ENCODE measurements around the gene EPHA3. TPM values are rescaled to one million over a fixed set of nuclear protein-coding genes. Genes with fewer than 3 reads are reported as not detected.

The EPHA3 gene
- total RNA-seq, 1 donor from 2014 or later, result 0.17 TPM

DNA sequence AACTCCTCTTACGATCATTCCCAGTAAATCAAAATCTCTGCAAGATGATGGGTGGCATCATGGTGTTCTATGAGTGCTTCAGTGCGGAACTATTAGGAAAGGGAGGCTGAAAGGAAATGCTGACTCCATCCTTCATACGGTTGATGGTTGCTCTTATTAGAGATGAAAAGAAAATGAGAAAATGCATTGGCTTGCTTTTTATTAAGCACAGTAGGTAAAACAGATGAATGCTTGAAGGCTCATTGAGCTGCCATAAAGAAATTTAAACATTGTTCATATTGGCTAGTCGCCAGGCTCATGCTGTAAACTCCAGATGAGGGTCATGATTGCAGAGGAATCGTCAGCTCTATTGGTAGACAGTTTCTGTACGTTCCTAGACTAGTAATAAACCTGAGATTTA is 115.8 kb downstream of the EPHA3 start:
- H3K4me3 Mint-ChIP-seq (ENCODE audit: low read depth), result no peak overlapping the region
- no peaks in the 10 kb centered on the region for H3K27me3 Mint-ChIP-seq
- no peak overlapping the region for H3K27ac Mint-ChIP-seq
- no peaks in the 10 kb centered on the region for H3K9me3 Mint-ChIP-seq (ENCODE audit: low read depth)
- no peak for DNase-seq (ENCODE audit: low spot score, unreplicated experiment)
- H3K4me1 Mint-ChIP-seq (ENCODE audit: low read depth), result no peaks in the 10 kb centered on the region
- H3K36me3 Mint-ChIP-seq (ENCODE audit: insufficient read depth), result no peaks in the 10 kb centered on the region
- TF ChIP-seq CTCF (IDR thresholded peaks at IDR 0.05; ENCODE audit: unreplicated experiment), result no peak

DNA sequence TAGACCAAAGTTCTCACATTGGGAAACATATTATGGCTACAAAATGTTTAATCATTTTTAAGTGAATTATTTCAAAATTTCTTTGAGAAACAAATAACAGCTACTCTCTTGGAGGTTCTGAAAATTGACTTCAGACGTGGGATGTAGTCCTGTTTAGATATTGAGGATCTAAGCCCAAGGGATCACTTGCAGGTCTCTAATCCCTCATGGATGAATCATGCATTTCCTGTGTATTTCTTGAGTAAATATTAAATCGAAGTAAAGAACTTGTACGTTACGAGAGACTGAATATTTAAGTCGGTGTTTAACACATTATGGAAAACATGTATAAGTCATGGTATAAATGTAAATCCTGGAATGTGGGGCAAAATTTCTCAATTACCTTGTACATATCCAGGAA is 119.8 kb downstream of the EPHA3 start:
- no peak overlapping the region for H3K4me3 Mint-ChIP-seq (ENCODE audit: low read depth)

GRCh38 chr3:89227634-89228033 is 120.2 kb downstream of the EPHA3 start:
- TF ChIP-seq CTCF (IDR thresholded peaks at IDR 0.05; ENCODE audit: unreplicated experiment), result no peak
- H3K9me3 Mint-ChIP-seq (ENCODE audit: low read depth), result no peaks in the 10 kb centered on the region
- no peaks in the 10 kb centered on the region for H3K36me3 Mint-ChIP-seq (ENCODE audit: insufficient read depth)
- no peak overlapping the region for H3K4me3 Mint-ChIP-seq (ENCODE audit: low read depth)
- H3K27me3 Mint-ChIP-seq, result no peaks in the 10 kb centered on the region
- DNase-seq (ENCODE audit: low spot score, unreplicated experiment), result no peak
- H3K4me1 Mint-ChIP-seq (ENCODE audit: low read depth), result no peaks in the 10 kb centered on the region
- H3K27ac Mint-ChIP-seq, result no peak overlapping the region

More for the DNA sequence above, 119.8 kb downstream of the EPHA3 start:
- Mint-ChIP-seq H3K36me3 (ENCODE audit: insufficient read depth) (no peaks in the 10 kb centered on the region), H3K27ac (no peak overlapping the region), H3K27me3 (no peaks in the 10 kb centered on the region), H3K9me3 (ENCODE audit: low read depth) (no peaks in the 10 kb centered on the region), H3K4me1 (ENCODE audit: low read depth) (no peaks in the 10 kb centered on the region)
- TF ChIP-seq CTCF (IDR thresholded peaks at IDR 0.05; ENCODE audit: unreplicated experiment), result no peak
- DNase-seq (ENCODE audit: low spot score, unreplicated experiment), result no peak

- Mint-ChIP-seq H3K36me3 (ENCODE audit: insufficient read depth) (no peaks in the 10 kb centered on the region), H3K27me3 (no peaks in the 10 kb centered on the region), H3K9me3 (ENCODE audit: low read depth) (no peaks in the 10 kb centered on the region), H3K4me3 (ENCODE audit: low read depth) (no peak overlapping the region), H3K4me1 (ENCODE audit: low read depth) (no peaks in the 10 kb centered on the region), H3K27ac (no peak overlapping the region)
- no peak for DNase-seq (ENCODE audit: low spot score, unreplicated experiment)
- TF ChIP-seq CTCF (IDR thresholded peaks at IDR 0.05; ENCODE audit: unreplicated experiment), result no peak
These were observed 124.7 kb downstream of the EPHA3 start for GRCh38 chr3:89232155-89232554.

DNA sequence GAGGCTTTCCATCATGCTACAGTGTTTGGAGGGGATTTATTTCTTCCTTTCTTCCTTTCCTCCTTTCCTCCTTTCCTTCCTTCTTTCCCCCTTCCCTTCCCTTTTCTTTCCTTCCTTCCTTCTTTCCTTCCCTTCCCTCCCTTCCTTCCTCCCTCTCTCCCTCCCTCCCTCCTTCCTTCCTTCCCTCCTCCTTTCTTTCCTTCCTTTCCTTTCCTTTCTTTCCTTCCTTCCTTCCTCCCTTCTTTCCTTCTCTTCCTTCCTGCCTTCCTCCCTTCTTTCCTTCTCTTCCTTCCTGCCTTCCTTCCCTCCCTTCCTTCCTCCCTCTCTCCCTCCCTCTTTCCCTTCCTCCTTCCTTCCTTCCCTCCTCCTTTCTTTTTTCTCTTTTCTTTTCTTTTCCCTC is 127.2 kb downstream of the EPHA3 start:
- no peak overlapping the region for H3K27ac Mint-ChIP-seq
- no peaks in the 10 kb centered on the region for H3K4me1 Mint-ChIP-seq (ENCODE audit: low read depth)
- H3K9me3 Mint-ChIP-seq (ENCODE audit: low read depth), result no peaks in the 10 kb centered on the region
- TF ChIP-seq CTCF (IDR thresholded peaks at IDR 0.05; ENCODE audit: unreplicated experiment), result no peak
- no peak overlapping the region for H3K4me3 Mint-ChIP-seq (ENCODE audit: low read depth)
- H3K36me3 Mint-ChIP-seq (ENCODE audit: insufficient read depth), result no peaks in the 10 kb centered on the region
- no peak for DNase-seq (ENCODE audit: low spot score, unreplicated experiment)
- no peaks in the 10 kb centered on the region for H3K27me3 Mint-ChIP-seq

Measured in progenitor cell of endocrine pancreas (in vitro differentiated cells).